ENCODE data around the gene HS3ST6.
"Not testable (repeated sequence)": the region's sequence is repeated elsewhere in the genome, so short reads cannot be mapped to it uniquely, and the experiment has no call there.

- not testable (repeated sequence) for TF ChIP-seq CTCF (conservative IDR thresholded peaks at IDR 0.05 in 1 of 2, IDR thresholded peaks at IDR 0.05 in 1 of 2; ENCODE audit: extremely low read depth in 1 of 2, insufficient read depth in 1 of 2, low read depth in 1 of 2, low read length in 2 of 2); EZH2 (IDR thresholded peaks at IDR 0.05; ENCODE audit: borderline replicate concordance, low read length)
These were observed 21.6 kb upstream of the HS3ST6 start for GRCh38 chr16:1939833-1940232.

Data from mammary epithelial cell (primary cell).